ENCODE results near the gene FADS2.

FADS2 gene

DNA sequence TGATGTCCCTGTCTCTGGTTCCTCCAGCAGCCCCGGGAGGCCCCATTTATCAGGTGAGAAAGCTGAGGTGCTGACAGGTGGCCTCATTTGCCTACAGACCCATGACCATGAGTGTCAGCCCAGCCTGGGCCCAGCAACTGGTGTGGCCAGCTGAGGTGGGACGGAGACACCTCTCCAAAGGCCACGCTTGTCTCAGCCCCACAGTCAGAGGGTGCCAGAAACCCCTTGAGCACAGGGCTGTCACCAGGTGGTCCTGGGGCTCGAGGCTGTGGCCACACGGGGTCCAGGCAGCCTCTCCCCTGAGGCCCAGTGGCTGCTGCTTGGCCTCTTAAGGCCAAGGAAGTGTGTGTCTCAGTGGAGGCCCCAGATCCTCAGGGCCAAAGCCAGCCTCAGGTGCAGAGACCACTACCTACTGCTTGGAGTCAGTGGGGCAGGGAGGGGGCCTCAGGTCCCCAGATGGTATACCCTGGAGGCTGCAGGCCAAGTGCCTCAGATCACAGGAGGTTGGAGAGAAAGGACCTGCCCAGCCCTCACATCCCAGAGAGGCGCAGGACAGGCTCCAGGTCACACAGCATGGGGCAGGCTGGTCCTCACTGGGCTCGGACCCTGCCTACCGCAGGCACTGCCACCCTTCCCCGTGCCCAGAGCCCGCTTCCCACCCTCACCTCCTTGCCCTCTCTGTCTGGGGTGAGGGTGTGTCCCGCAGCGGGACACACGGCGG lies 77.9 kb downstream of the FADS2 start:
- no peak for DNase-seq (ENCODE audit: low spot score)

DNA sequence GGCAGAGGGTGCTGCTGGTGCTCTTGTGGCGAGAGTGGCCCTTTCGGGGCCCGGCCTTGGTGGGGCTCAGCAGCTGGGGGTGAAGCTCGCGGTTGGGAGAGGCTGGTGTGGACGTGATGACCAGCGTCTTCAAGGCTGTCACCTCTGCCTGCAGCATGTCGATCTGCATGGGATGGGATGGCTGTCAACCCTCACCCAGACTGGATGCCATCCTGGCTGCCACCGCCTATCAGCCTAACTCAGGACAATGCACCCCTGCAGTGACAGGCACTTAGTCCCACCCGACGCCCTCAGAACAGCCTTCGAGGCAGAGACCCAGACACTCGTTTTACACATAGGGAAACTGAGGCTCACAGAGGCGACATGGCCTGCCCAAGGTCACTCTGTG lies 78.4 kb downstream of the FADS2 start:
- DNase-seq (ENCODE audit: low spot score): no peak

DNA sequence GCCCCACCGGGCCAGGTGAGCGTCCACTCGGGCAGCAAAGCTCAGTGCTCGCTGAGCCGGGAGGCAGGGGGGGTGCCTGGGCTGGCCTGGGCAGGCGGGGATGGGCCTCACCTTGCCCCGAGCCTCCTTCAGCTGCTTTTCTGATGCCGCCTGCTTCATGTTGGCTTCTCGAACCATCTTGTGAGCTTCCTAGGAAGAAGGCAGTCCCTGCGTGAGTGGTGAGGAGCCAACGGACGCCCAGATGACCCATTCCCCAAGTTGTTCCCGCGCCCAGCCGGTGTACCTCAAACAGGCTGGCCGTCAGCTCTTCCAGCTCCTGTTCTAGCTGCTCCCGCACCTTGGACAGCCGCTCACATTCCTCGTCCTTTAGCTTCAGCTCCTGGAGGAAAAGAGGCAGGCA lies 79.2 kb downstream of the FADS2 start:
- no peak for DNase-seq (ENCODE audit: low spot score)

DNA sequence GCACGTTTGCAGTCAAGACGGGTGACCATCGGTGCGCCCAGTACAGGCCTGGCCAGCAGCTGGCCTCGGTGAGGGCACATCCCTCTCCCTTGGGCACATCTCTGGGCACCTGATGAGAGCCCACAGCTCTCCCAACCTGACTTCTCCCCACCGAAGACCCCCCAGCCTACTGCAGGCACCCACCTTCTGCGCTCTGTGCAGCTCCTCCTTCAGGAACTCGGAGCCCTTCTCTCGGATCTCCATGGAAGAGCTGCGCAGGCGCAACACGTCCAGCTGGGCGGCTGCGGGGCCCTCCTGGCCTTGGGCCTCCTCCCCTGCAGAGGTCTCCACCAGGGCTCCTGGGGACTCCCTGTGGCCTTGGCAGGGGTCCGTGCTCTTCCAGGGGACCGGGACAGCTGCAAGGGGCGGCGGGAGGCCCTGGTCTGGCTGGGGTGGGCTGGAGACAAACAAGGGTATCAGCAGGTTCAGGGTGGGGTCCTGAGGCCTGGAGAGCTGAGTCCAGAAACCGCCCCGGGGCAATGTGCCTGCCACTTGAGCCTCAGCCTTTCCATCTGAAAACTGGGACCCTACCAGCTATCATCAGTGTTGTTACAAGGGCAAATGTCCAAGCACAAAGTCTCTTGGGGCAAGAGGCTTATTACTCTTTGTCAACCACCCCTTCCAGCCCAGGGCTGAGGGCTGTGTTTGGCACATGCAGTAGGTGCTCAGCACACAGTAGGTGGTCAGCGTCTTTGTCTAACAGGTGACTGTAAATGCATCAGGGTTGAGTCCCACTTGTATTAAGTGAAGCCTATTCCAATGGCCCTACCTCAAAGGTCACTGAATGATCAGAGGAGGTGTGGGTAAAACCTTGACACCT lies 80.0 kb downstream of the FADS2 start:
- no peak for DNase-seq (ENCODE audit: low spot score)

DNA sequence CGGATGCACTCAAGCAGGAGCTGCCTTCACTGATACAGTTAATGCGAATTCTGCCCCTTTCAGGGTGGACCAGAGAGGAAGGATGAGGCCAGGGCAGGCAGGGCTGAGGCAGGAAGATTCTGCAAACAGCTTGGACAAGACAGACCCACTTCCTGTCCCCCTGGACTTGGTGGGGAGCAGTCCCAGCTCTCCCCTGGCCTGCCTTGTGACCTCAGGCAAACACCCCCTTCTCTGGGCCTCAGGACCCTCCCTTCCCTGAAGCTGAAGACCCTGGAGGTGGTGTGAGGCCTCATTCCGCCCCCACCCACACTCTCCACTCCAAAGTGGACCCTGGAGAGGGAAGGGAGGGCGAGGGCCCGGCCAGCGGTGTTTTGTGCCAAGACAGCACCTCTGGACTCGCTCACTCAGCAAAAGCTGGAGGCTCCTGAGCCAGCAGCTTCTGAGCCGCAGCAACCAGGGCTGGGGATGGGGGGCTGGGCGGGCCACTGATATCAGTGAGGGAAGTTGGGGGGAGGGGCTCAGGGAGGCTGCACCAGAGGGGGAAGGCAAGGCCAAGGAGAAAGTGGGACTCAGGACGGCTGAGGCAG lies 80.7 kb downstream of the FADS2 start:
- DNase-seq (ENCODE audit: low spot score): no peak

DNA sequence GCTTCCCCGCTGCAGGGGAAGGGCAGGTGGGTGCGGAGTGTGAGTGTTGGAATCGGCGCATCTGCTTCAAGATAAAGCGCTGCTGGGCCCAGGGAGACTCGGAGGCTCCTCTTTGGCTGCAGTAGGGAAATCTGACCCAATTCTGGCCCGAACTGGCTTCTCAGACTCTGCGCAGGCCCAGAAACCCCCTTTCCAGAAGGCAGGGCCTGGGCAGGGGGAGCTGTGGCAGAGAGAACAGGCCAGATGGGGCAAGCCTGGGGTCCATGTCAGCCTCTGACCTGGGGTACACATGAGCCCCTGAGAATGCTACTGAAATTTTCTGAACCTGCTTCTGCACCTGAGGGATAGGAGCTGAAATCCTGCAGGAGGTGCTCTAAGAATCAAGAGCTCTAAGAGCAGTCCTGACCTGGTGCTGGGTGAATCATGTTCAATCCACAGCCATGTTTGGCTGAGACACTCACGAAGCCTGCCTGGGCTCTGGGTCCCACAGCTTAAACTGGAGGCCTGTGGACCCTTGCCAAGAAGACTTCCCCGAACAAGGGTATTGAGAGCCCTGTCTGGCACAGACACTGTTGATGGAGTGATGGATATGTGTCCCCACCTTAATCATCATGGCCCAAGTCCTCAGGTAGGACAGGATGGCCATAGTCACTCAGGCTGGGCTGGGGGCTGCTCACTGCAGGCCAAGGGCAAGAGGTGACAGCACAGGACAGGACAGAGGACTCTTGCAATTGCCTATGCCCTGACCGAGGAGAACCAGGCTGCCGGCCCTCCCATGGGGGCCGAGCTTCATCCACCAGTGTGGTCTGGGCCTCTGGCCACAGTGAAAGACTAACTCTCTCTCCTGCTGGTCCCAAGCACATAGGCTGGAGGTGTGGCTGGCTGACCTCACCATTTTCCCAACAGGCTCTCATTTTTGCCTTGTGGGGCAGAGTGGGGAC lies 82.4 kb downstream of the FADS2 start:
- DNase-seq (ENCODE audit: low spot score): no peak

DNA sequence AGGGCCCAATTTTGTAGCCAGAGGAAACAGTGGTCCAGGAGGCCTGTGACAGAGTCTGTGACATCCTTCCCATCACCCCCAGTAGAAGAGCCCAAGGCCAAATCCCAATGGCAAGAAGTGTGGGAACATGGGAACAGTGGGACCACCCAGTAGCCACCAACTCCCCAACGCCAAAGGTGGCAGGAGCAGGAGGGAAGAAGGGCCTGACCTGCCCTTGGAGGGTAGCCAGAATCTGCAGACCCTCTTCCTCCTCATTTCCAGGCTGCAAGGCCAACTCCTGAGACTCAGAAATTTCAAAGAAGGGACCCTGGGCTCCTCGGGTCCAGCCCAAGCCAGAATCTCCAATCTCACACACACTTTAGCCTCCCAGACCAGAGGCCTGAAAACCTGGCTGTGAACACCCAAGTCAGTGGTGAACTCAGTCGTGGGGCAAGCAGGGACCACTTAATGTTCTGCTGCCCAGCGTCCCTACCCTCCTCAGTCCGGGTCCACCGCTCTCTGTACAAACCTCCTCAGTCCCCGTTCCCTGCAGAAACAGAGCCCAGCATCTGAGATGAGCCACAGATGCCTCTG lies 83.1 kb downstream of the FADS2 start:
- DNase-seq (ENCODE audit: low spot score): no peak

DNA sequence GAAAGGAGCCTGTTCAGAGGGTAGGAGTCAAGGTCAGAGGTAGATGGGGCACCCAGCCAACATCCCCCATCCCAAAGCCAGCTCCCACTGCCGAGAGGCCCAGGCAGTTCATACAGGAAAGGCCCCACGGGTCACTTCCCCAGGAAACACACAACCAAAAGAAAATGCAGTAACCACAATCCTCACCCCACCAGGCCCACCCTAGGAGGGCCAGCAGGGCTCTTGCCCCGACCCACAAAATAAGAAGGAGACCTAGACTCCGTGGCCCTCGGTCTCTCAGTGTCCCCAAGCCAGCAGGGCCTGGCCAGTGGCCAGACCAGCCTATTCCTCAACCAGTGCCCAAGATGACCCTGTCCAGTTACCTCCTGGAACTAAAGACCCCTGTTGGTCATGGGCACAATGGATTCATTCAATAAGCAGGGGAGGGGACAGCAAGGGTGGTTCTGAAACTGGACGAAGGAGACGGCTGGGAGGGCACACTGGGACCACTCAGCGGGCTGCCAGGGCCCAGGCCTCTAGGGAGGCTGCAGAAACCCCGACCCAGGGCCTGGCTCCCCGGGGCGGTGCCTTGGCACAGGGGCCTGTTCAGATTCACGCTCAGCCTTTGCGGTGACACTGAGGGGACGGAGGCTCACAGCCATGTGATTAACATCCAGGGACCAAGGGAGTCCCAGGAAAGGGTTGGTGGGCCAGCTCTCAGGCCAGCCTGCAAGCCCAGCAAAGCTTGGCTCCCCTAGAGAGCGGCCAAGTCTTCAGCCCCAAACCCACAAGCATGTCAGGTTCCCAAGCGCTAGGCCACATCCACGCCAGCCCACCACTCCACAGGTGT lies 83.8 kb downstream of the FADS2 start:
- no peak for DNase-seq (ENCODE audit: low spot score)

DNA sequence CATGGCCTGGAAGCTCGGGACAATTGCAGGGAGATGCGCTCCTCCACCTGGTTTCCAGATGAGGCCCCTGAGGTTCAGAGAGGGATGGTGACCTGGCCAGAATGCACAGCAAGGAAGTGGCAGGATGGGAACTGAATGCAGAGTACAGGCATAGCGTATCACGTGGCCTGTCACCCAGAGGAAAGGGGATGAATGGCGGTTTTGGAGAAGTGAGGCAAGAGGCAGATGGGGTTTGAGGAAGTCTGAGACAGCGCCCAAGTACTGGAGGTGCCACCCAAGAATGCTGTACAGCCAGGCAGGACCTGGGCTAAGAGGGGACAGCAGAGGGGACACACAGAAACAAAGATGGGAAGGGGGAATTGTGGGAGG lies 84.4 kb downstream of the FADS2 start:
- no peak for DNase-seq (ENCODE audit: low spot score)

DNA sequence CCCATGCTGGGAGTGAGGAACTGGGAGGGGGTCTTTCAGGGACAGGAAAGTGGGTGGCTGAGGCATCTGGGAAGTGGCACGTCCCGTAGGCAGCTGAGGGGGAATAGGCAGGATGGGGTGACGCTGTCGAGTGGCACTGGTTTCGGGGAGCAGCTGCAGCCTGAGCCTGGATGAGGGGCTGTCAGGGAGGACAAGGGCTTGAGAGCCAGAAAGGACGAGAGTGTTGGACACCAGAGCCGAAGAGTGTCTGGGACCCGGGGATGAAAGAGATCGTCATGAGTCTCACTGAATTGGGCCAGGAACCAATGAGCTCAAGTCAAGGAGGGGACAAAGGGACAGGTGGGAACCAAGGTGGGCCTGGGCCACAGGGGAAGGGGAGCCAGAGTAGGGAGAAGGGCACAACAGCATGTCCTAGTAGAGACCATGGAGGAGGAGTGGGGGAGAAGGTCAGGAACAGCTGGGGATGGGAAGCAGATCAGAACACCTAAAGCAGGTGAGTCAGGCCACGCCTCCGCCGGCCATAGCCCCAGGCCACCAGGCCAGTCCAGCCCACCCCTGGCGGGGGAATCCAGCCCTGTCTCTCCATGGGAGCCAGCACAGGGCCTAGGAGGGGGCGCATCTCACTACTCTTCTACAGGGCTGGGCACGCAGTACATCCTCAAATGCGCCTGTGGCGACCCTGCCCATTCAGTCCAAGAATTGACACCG lies 85.0 kb downstream of the FADS2 start:
- no peak for DNase-seq (ENCODE audit: low spot score)

DNA sequence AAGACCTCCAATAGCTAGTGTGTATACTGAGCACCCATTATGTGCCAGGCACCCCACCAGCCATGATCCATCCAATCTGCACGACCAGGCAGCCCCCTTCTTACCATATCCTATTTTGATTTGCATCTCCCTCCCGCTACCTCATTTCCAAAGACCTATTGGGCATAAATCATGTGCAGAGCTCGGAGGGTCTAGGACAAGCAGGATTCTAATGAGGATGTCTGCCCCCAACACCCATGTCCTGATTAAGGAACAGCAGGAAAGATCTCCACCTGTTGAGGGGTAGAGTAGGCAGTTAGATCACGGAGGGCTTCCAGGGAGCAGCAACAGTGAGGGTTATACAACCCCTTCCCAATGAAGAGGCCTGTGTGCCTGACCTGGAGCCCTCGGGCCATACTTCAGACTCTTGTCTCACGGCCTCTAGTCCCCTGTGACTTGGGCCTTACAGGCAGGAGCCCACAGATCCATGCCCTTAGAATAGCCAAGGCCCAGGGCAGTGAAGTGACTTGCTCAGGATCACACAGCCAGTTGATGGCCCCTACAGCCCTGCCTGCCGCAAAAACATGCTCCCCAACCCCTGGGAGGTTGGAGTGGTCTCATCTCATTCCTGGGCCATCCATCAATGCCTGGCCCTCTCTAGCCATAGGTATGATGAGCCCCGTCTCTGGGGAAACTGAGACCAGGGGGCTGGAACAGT lies 85.7 kb downstream of the FADS2 start:
- no peak for DNase-seq (ENCODE audit: low spot score)

DNA sequence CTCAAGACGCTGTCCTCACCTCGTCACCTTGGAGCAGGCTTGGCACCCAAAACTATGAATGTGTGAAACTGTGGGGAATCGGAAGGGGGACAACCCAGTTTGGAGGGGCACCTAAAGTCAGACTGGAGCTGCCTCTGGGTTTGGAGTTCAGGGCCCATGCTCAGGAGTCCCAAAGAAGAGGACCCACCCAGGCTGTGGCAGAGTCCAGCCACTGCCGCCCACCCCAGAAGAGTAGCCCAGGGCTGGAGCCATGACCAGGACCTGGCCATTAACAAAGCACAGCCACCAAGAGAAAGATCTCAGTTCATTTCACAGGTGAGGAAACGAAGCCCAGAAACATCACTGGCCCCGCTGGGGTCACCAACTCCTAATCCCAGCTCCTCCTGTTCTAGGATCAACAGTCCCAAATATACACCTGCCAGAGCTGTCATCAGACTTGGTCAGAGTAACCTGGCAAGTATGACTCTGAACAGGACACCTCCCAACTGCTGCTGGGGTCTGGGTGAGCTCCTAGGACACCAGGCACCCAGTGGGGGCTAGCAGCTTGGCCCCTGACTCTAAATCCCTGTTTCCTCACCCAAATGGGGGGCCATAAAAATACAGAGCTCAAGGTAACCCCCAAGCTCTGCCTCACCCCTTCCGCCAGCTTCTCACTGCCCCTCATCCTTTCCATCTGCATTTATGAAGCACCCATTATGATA lies 86.5 kb downstream of the FADS2 start:
- no peak for DNase-seq (ENCODE audit: low spot score)

DNA sequence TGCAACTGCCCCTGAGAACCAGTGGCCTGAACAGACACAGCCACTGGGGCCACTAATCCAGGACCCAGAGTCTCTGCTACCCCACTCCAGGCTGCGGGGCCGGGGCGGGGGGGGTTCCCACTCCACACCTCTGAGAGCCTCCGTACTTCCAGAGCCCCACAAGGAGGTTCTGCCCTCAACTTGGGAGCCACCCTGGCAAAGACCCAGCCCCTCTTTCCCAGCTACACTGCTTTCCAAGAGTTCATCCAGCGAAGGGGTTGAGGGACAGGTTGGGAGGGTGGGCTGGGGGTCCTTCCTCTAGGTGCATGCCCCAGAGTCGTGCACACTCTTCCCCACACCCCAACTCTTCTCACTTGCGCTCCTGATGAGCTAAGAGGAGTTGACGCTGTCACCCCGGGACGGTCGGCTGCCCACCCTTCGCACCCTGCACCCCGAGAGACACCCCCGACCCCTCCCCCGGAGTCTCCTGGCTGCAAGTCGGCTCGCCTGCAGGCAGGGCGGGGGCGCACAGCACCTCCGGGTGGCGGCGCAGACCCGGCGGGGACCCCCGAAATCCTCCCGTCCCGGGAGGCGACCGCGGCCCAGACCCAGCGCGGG lies 88.7 kb downstream of the FADS2 start:
- DNase-seq (ENCODE audit: low spot score): no peak

Small RNAs within 50 kb of the gene (small RNA-seq; reads per million reads assigned to genes)
- 0 reads per million in 2 experiments for gene MIR6746
